HG03432 (cell line): ENCODE results near the gene S100A6.
"Not testable (repeated sequence)": the region's sequence is repeated elsewhere in the genome, so short reads cannot be mapped to it uniquely, and the experiment has no call there.

Experiments used
- ATAC-seq: cut with Tn5 transposase; IDR thresholded peaks from one replicate; pipeline ENCODE4 v1.9.1; 2021; ENCODE audit warnings: mild to moderate bottlenecking, moderate library complexity; ENCODE audit not compliant: unreplicated experiment

Gene S100A6

GRCh38 chr1:153565529-153566374, 30.0 kb upstream of the S100A6 start, which contains the start of gene S100A2:
TSS of gene S100A2 (minus strand) at chr1:153565844. CDS start at chr1:153563877, 1,967 bp downstream.
- peak; percentile 55 for ATAC-seq

- ATAC-seq = no peak
These were observed 28.2 kb upstream of the S100A6 start for GRCh38 chr1:153563991-153564390.

GRCh38 chr1:153563483-153563901, 27.7 kb upstream of the S100A6 start:
- no peak for ATAC-seq

- not testable (repeated sequence) for ATAC-seq
These were observed 26.2 kb upstream of the S100A6 start for GRCh38 chr1:153562021-153562420.

- no peak for ATAC-seq
These were observed 25.7 kb upstream of the S100A6 start for GRCh38 chr1:153561466-153561985.

- no peak for ATAC-seq
These were observed 25.1 kb upstream of the S100A6 start for GRCh38 chr1:153560771-153561465.

- no peak for ATAC-seq
These were observed 24.4 kb upstream of the S100A6 start for GRCh38 chr1:153560241-153560640.

- no peak for ATAC-seq
These were observed 22.1 kb upstream of the S100A6 start for GRCh38 chr1:153557877-153558276.

GRCh38 chr1:153556348-153556747, 20.6 kb upstream of the S100A6 start:
- ATAC-seq = no peak

GRCh38 chr1:153553830-153554541, 18.2 kb upstream of the S100A6 start:
- no peak for ATAC-seq

GRCh38 chr1:153553096-153553495, 17.3 kb upstream of the S100A6 start:
- no peak for ATAC-seq

GRCh38 chr1:153552335-153552734, 16.5 kb upstream of the S100A6 start:
- no peak for ATAC-seq

GRCh38 chr1:153550827-153551500, 15.2 kb upstream of the S100A6 start:
- ATAC-seq = no peak

- no peak for ATAC-seq
These were observed 14.6 kb upstream of the S100A6 start for GRCh38 chr1:153550398-153550758.

- no peak for ATAC-seq
These were observed 14.1 kb upstream of the S100A6 start for GRCh38 chr1:153549741-153550397.

- ATAC-seq = no peak
These were observed 13.2 kb upstream of the S100A6 start, which contains the start of gene S100A3 for GRCh38 chr1:153548722-153549688. TSS of gene S100A3 (minus strand) at chr1:153549258. CDS start at chr1:153548485, 773 bp downstream.

GRCh38 chr1:153547560-153548551, 12.1 kb upstream of the S100A6 start:
- ATAC-seq = no peak
